ENCODE measurements around the gene BLOC1S6.
A peak's percentile ranks its signal among the peaks of the same experiment; 100 is the strongest.

Gene BLOC1S6

DNA sequence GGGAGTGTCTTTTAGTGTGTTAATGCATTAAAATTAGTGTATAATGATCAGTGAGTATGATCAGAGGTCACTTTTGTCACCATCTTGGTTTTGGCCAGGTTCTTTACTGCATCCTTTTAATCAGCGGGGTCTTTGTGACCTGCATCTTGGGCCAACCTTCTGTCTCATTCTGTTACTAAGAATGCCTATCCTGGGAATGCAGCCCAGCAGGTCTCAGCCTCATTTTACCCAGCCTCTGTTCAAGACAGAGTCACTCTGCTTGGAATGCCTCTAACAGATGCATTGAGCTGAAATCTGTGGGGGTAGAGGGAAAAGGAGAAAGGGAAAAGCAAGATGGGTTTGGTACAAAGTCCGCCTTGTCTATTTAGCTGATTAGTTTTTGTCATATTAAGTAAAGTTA lies 5.3 kb upstream of the BLOC1S6 start:
- Histone ChIP-seq H3K79me2 (ENCODE audit: control insufficient read depth, low read length) (peaks cover 16% of the 10 kb centered on the region), H3K27me3 (ENCODE audit: control insufficient read depth, low read length) (no peaks in the 10 kb centered on the region), H3K9me2 (replicated peaks; ENCODE audit: control insufficient read depth, low read length) (no peaks in the 10 kb centered on the region), H3K9me3 (ENCODE audit: control insufficient read depth, insufficient read depth, low read length) (no peaks in the 10 kb centered on the region), H3K4me1 (ENCODE audit: control insufficient read depth, low read length) (peaks cover 33% of the 10 kb centered on the region), H3K36me3 (ENCODE audit: control insufficient read depth, low read length) (no peaks in the 10 kb centered on the region), H3F3A (ENCODE audit: control insufficient read depth, insufficient read depth) (peaks cover 33% of the 10 kb centered on the region), H4K20me1 (ENCODE audit: control insufficient read depth, insufficient read depth, low read depth, low read length) (no peaks in the 10 kb centered on the region), H3K4me2 (ENCODE audit: low read length) (no peak overlapping the region), H3K27ac (ENCODE audit: low read depth, low read length) (no peak overlapping the region), H3K4me3 (ENCODE audit: low read length) (no peak overlapping the region)
- TF ChIP-seq, protein P1, sequence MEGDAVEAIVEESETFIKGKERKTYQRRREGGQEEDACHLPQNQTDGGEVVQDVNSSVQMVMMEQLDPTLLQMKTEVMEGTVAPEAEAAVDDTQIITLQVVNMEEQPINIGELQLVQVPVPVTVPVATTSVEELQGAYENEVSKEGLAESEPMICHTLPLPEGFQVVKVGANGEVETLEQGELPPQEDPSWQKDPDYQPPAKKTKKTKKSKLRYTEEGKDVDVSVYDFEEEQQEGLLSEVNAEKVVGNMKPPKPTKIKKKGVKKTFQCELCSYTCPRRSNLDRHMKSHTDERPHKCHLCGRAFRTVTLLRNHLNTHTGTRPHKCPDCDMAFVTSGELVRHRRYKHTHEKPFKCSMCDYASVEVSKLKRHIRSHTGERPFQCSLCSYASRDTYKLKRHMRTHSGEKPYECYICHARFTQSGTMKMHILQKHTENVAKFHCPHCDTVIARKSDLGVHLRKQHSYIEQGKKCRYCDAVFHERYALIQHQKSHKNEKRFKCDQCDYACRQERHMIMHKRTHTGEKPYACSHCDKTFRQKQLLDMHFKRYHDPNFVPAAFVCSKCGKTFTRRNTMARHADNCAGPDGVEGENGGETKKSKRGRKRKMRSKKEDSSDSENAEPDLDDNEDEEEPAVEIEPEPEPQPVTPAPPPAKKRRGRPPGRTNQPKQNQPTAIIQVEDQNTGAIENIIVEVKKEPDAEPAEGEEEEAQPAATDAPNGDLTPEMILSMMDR (IDR thresholded peaks at IDR 0.05; ENCODE audit: low read depth, low read length, poor library complexity, severe bottlenecking): no peak
- TF ChIP-seq EZH2phosphoT487 (IDR thresholded peaks at IDR 0.05; ENCODE audit: borderline replicate concordance, low read length): no peak

GRCh38 chr15:45583731-45584639 lies 3.2 kb upstream of the BLOC1S6 start:
- no peak for TF ChIP-seq EZH2phosphoT487 (IDR thresholded peaks at IDR 0.05; ENCODE audit: borderline replicate concordance, low read length)
- TF ChIP-seq, protein P1 (IDR thresholded peaks at IDR 0.05; ENCODE audit: low read depth, low read length, poor library complexity, severe bottlenecking): no peak

GRCh38 chr15:45585069-45585791 lies 1.9 kb upstream of the BLOC1S6 start:
- Histone ChIP-seq H3K9me2 (replicated peaks; ENCODE audit: control insufficient read depth, low read length) (no peaks in the 10 kb centered on the region), H3K36me3 (ENCODE audit: control insufficient read depth, low read length) (peaks cover 29% of the 10 kb centered on the region), H3K4me1 (ENCODE audit: control insufficient read depth, low read length) (peaks cover 20% of the 10 kb centered on the region), H3F3A (ENCODE audit: control insufficient read depth, insufficient read depth) (peaks cover 25% of the 10 kb centered on the region), H3K79me2 (ENCODE audit: control insufficient read depth, low read length) (peaks cover 49% of the 10 kb centered on the region), H3K9me3 (ENCODE audit: control insufficient read depth, insufficient read depth, low read length) (no peaks in the 10 kb centered on the region), H4K20me1 (ENCODE audit: control insufficient read depth, insufficient read depth, low read depth, low read length) (no peaks in the 10 kb centered on the region), H3K27me3 (ENCODE audit: control insufficient read depth, low read length) (no peaks in the 10 kb centered on the region; the same call in 1 of the 2 replicates), H3K4me3 (ENCODE audit: low read length) (peak overlapping the region; percentile 99), H3K27ac (ENCODE audit: low read depth, low read length) (peak overlapping the region; percentile 91; the same call in 1 of the 2 replicates), H3K4me2 (ENCODE audit: low read length) (peak overlapping the region; percentile 89)
- no peak for TF ChIP-seq EZH2phosphoT487 (IDR thresholded peaks at IDR 0.05; ENCODE audit: borderline replicate concordance, low read length)
- TF ChIP-seq, protein P1 (IDR thresholded peaks at IDR 0.05; ENCODE audit: low read depth, low read length, poor library complexity, severe bottlenecking): no peak

More at GRCh38 chr15:45583731-45584639, 3.2 kb upstream of the BLOC1S6 start:
- Histone ChIP-seq H3K79me2 (ENCODE audit: control insufficient read depth, low read length) (peaks cover 37% of the 10 kb centered on the region), H3K4me2 (ENCODE audit: low read length) (no peak overlapping the region), H4K20me1 (ENCODE audit: control insufficient read depth, insufficient read depth, low read depth, low read length) (no peaks in the 10 kb centered on the region), H3F3A (ENCODE audit: control insufficient read depth, insufficient read depth) (peaks cover 32% of the 10 kb centered on the region), H3K27ac (ENCODE audit: low read depth, low read length) (no peak overlapping the region), H3K9me3 (ENCODE audit: control insufficient read depth, insufficient read depth, low read length) (no peaks in the 10 kb centered on the region), H3K9me2 (replicated peaks; ENCODE audit: control insufficient read depth, low read length) (no peaks in the 10 kb centered on the region), H3K27me3 (ENCODE audit: control insufficient read depth, low read length) (no peaks in the 10 kb centered on the region; the same call in 1 of the 2 replicates), H3K36me3 (ENCODE audit: control insufficient read depth, low read length) (peaks cover 18% of the 10 kb centered on the region), H3K4me1 (ENCODE audit: control insufficient read depth, low read length) (peaks cover 32% of the 10 kb centered on the region), H3K4me3 (ENCODE audit: low read length) (no peak overlapping the region)
